Endodermal cell (in vitro differentiated cells): Measurements from ENCODE around the gene MPZL3. TPM values are rescaled to one million over a fixed set of nuclear protein-coding genes. Genes with fewer than 3 reads are reported as not detected.

Experiments used
- DNase-seq: peaks from one replicate; pipeline ENCODE4 v3.0.0-alpha.2; 2017
- H3K27ac ChIP-seq: 2 replicates; pipeline ENCODE4 v1.5.1; 2013; ENCODE audit warnings: mild to moderate bottlenecking, low read depth, low read length, moderate library complexity
- H3K27me3 ChIP-seq: 2 replicates; pipeline ENCODE4 v1.6.1; 2013; ENCODE audit warnings: mild to moderate bottlenecking, low read length, moderate library complexity; ENCODE audit not compliant: insufficient read depth, control insufficient read depth, poor library complexity, severe bottlenecking
- H3K36me3 ChIP-seq: 2 replicates; pipeline ENCODE4 v1.7.0; 2013; ENCODE audit warnings: mild to moderate bottlenecking, low read length, moderate library complexity; ENCODE audit not compliant: control insufficient read depth, insufficient read depth
- H3K4me1 ChIP-seq: one replicate; pipeline ENCODE4 v1.7.0; 2013; ENCODE audit warnings: low read length; ENCODE audit not compliant: control insufficient read depth, insufficient read depth
- H3K4me3 ChIP-seq: 2 replicates; pipeline ENCODE4 v1.5.1; 2013; ENCODE audit warnings: mild to moderate bottlenecking, low read length, moderate library complexity
- H3K9ac ChIP-seq: 2 replicates; pipeline ENCODE4 v1.6.1; 2013; ENCODE audit warnings: mild to moderate bottlenecking, low read length, moderate library complexity; ENCODE audit not compliant: poor library complexity, severe bottlenecking; ENCODE audit errors: extremely low read depth
- H3K9me3 ChIP-seq: 2 replicates; pipeline ENCODE4 v1.6.1; 2013; ENCODE audit warnings: mild to moderate bottlenecking, low read length, moderate library complexity; ENCODE audit not compliant: control insufficient read depth
- H3K27ac Mint-ChIP-seq: 2 replicates; pipeline ENCODE4 v1.8.0; 2020; ENCODE audit warnings: mixed read lengths
- H3K27me3 Mint-ChIP-seq: 2 replicates; pipeline ENCODE4 v1.8.0; 2021; ENCODE audit warnings: mild to moderate bottlenecking, mixed read lengths; ENCODE audit not compliant: insufficient read depth
- H3K36me3 Mint-ChIP-seq: 2 replicates; pipeline ENCODE4 v1.8.0; 2020; ENCODE audit warnings: low read depth, mixed read lengths
- H3K4me1 Mint-ChIP-seq: 2 replicates; pipeline ENCODE4 v1.8.0; 2020; ENCODE audit warnings: mixed read lengths
- H3K4me3 Mint-ChIP-seq: 2 replicates; pipeline ENCODE4 v1.8.0; 2020; ENCODE audit warnings: mild to moderate bottlenecking, moderate library complexity, mixed read lengths
- H3K9me3 Mint-ChIP-seq: 2 replicates; pipeline ENCODE4 v1.8.0; 2020; ENCODE audit warnings: mild to moderate bottlenecking, mixed read lengths
- WGBS, 2 experiments: methylation state at CpG; one replicate each; pipeline versions ENCODE4 v1.1.5 to v1.1.7; 2013; ENCODE audit warnings: missing lambda C conversion rate in 2 of 2, mixed read lengths in 1 of 2; ENCODE audit not compliant: insufficient coverage in 1 of 2, insufficient read length in 1 of 2; 5-methylcytosine and 5-hydroxymethylcytosine counted together
- total RNA-seq, 2 donors: library from RNA; stranded (reverse); fragmentation: NEBNext Ultra II Directional in 1 of 2; extraction: Animal tissue kit (Norgen Biotek cat#: 25700) in 1 of 2; gene quantifications; 2 replicates in 1 of 2; 3 replicates in 1 of 2; pipeline ENCODE4 v1.2.1, GENCODE V29; 2021
- TF ChIP-seq, protein P1 (sequence below): fragments of 200-600 bp; sonication (generic); conservative IDR thresholded peaks from 2 replicates; pipeline ENCODE4 v1.5.0; 2021; ENCODE audit warnings: antibody characterized with exemption, mild to moderate bottlenecking

MPZL3 gene
- total RNA-seq, 2 donors from 2014 or later: 4.1 to 5.7 TPM

DNA sequence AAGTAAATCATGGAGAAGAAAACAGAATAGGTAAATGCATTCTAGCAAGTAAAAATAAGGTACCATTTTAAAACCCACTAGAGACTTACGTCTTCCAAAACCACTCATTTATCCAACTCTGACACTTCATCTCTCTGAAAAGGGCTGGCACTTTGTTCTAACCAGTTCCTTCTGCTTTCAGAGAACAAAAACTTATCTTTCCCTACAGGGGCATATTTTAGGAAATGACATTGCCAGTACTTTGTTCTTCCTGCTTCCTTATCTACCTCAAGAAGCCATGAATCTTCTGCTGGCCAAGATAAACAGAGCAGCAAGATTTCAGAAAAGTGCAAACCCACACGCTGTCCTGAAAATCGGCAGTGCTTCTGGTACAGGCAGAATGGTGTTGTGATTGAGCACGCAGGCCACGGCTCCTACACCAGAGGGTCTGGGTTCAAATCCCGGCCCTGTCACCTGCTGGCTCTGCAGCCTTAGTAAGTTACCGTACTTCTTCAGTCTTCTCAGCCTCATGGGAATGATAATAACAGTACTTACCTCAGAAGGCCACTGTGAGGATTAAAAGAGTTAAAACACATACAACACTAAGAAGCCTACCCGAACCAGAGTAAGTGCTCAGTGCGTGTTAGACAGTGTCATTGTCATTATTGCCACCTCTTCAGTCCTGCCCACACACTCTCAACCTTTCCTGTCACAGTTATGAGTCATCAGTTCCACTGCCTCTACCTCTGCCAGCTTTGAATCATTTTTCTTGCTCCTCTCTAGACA lies 11.0 kb downstream of the MPZL3 start:
- H3K27ac ChIP-seq: no peak overlapping the region
- no peaks in the 10 kb centered on the region for H3K36me3 Mint-ChIP-seq
- no peak overlapping the region for H3K9ac ChIP-seq

DNA sequence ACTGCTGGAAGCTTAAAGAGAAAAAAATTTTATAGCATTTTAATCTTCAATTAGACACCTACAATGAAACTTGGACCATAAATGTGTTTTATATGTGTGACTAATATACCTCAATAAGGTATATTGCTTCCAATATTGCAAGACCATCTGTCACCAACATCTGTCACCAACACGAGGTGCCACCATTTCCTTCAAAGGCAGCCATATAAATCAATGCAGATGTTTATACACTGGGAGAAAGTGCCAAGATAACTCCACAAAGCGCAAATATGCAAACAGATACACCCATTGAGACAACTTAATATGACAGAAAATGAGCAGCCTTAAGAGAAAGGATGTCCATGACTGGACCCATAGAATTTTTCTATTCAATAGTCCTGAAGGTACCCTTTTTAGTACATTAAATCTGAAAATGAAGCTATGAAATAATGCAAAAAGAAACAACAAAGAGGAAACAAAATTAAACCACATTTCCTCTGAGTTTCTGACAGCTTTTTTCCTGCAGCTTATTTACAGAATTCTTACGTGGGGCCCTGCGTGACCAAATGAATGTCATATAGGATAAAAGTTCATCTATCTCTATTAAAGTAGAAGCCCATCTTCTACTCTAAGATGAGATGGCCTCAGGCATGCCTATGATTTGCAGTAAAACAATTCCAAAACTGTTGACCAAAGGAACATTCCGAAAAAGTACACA lies 12.5 kb downstream of the MPZL3 start:
- TF ChIP-seq, protein P1, sequence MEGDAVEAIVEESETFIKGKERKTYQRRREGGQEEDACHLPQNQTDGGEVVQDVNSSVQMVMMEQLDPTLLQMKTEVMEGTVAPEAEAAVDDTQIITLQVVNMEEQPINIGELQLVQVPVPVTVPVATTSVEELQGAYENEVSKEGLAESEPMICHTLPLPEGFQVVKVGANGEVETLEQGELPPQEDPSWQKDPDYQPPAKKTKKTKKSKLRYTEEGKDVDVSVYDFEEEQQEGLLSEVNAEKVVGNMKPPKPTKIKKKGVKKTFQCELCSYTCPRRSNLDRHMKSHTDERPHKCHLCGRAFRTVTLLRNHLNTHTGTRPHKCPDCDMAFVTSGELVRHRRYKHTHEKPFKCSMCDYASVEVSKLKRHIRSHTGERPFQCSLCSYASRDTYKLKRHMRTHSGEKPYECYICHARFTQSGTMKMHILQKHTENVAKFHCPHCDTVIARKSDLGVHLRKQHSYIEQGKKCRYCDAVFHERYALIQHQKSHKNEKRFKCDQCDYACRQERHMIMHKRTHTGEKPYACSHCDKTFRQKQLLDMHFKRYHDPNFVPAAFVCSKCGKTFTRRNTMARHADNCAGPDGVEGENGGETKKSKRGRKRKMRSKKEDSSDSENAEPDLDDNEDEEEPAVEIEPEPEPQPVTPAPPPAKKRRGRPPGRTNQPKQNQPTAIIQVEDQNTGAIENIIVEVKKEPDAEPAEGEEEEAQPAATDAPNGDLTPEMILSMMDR: no peak
- no peaks in the 10 kb centered on the region for H3K36me3 Mint-ChIP-seq
- no peak for DNase-seq
- no peak overlapping the region for H3K4me3 ChIP-seq
- H3K27ac ChIP-seq: no peak overlapping the region
- peaks cover 14% of the 10 kb centered on the region for H3K4me1 Mint-ChIP-seq
- no peaks in the 10 kb centered on the region for H3K9me3 Mint-ChIP-seq
- no peaks in the 10 kb centered on the region for H3K9me3 ChIP-seq
- H3K27ac Mint-ChIP-seq: no peak overlapping the region
- 80 to 95% methylated on average over 4 to 5 of the region's 5 CpGs for WGBS, 2 experiments
- H3K9ac ChIP-seq: no peak overlapping the region
- peaks cover 7% of the 10 kb centered on the region for H3K4me1 ChIP-seq
- H3K36me3 ChIP-seq: no peaks in the 10 kb centered on the region
- no peak overlapping the region for H3K4me3 Mint-ChIP-seq
- peaks cover 14% of the 10 kb centered on the region for H3K27me3 Mint-ChIP-seq
- peaks cover 5% of the 10 kb centered on the region for H3K27me3 ChIP-seq

More for the DNA sequence above, 11.0 kb downstream of the MPZL3 start:
- Histone ChIP-seq H3K4me3 (no peak overlapping the region), H3K9me3 (no peaks in the 10 kb centered on the region), H3K36me3 (no peaks in the 10 kb centered on the region), H3K27me3 (peaks cover 14% of the 10 kb centered on the region), H3K4me1 (peaks cover 7% of the 10 kb centered on the region)
- H3K4me3 Mint-ChIP-seq: no peak overlapping the region
- no peak overlapping the region for H3K27ac Mint-ChIP-seq
- TF ChIP-seq, protein P1: no peak
- DNase-seq: no peak
- peaks cover 14% of the 10 kb centered on the region for H3K4me1 Mint-ChIP-seq
- H3K9me3 Mint-ChIP-seq: no peaks in the 10 kb centered on the region
- peaks cover 20% of the 10 kb centered on the region for H3K27me3 Mint-ChIP-seq
- WGBS, 2 experiments: 86 to 90% methylated on average over 7 to 9 of the region's 9 CpGs

DNA sequence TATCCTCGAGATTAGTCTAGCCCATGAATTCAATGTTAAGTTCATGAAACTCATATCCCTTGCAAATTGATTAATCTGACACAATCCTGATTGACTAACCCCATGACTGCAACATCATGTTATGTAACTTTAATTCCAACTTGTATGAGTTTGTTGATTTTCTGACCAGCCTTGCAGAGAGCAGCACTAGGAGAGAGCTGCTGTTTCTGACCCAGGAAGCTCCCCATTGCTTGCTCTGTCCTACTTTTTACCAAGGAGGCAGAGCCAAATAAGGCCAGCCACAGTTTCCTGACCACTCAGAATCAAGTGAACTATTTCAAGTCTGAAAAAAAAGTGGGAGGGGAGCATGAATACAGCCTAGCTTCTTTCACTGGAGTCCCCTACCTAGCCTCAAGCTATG lies 13.2 kb downstream of the MPZL3 start:
- Mint-ChIP-seq H3K27me3 (peaks cover 7% of the 10 kb centered on the region), H3K27ac (no peak overlapping the region), H3K4me3 (no peak overlapping the region), H3K4me1 (peaks cover 14% of the 10 kb centered on the region), H3K9me3 (no peaks in the 10 kb centered on the region), H3K36me3 (no peaks in the 10 kb centered on the region)
- Histone ChIP-seq H3K4me1 (peaks cover 7% of the 10 kb centered on the region), H3K27me3 (peaks cover 5% of the 10 kb centered on the region), H3K4me3 (no peak overlapping the region), H3K36me3 (no peaks in the 10 kb centered on the region), H3K9me3 (no peaks in the 10 kb centered on the region), H3K27ac (no peak overlapping the region), H3K9ac (no peak overlapping the region)
- no peak for DNase-seq
- TF ChIP-seq, protein P1: no peak
- WGBS, 2 experiments: 86 to 97% methylated on average over 1 of the region's 1 CpG
